Measurements from ENCODE around the gene GSDME. TPM values are rescaled to one million over a fixed set of nuclear protein-coding genes. Genes with fewer than 3 reads are reported as not detected.

The GSDME gene
- total and polyA plus RNA-seq, 12 donors = 2.6 to 70.6 (median 6.3) TPM

DNA sequence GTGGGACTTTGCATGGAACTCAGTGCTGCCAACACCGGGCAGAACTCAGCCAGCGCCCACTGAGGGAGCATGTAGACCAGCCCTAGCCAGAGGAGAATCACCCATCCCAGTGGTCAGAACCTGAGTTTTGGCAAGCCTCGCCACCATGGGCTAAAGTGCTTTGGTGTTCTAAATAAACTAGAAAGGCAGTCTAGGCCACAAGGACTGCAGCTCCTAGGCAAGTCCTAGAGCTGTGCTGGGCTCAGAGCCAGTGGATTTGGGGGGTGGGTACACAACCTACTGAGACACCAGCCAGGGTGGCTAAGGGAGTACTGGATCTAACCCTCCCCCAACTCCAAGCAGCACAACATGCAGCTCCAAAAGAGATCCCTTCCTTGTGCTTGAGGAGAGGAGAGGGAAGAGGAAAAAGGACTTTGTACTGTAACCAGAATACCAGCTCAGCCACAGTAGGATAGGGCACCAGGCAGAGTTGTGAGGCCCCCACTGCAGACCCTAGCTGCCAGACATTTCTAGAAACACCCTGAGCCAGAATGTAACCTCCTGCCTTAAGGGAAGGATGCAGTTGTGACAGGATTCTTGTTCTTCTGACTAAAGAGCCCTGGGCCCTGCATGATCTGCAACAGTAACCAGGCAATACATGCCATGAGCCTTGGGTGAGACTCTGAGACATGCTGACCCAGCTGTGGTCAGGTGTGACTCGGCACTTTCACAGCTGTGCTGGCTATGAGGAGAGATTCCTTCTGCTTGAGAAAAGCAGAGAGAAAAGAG is 24.4 kb downstream of the GSDME start:
- no peak overlapping the region for H3K27ac ChIP-seq

DNA sequence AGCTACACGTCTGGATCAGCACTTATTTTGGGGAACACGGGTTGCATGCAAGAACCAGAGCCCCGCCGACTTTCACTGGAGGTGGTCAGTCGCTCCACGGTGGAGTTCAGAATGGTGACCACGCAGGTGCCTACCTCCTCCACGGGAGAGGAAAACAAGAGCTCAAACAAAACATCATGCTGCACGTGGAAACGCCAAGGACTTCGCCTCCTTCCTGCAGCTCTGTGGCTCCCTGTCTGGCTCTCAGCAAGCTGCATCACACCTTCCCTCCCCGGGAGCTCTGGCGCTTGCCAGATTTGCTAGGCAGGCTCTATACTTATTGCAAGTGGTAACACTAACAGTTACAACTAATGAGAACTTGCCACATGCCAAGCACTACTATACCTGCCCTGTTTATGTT is 26.0 kb downstream of the GSDME start:
- no peaks in the 10 kb centered on the region for H3K4me1 ChIP-seq (replicated peaks in 1 of 2)
- no peaks in the 10 kb centered on the region for H3K9me3 ChIP-seq (replicated peaks in 1 of 3)
- intact Hi-C loops (cut with DNase I) = no loop called here
- TF ChIP-seq, protein P1, sequence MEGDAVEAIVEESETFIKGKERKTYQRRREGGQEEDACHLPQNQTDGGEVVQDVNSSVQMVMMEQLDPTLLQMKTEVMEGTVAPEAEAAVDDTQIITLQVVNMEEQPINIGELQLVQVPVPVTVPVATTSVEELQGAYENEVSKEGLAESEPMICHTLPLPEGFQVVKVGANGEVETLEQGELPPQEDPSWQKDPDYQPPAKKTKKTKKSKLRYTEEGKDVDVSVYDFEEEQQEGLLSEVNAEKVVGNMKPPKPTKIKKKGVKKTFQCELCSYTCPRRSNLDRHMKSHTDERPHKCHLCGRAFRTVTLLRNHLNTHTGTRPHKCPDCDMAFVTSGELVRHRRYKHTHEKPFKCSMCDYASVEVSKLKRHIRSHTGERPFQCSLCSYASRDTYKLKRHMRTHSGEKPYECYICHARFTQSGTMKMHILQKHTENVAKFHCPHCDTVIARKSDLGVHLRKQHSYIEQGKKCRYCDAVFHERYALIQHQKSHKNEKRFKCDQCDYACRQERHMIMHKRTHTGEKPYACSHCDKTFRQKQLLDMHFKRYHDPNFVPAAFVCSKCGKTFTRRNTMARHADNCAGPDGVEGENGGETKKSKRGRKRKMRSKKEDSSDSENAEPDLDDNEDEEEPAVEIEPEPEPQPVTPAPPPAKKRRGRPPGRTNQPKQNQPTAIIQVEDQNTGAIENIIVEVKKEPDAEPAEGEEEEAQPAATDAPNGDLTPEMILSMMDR (IDR thresholded peaks at IDR 0.05) = no peak
- TF ChIP-seq POLR2A (IDR thresholded peaks at IDR 0.05) = no peak
- H3K4me3 ChIP-seq = no peak overlapping the region
- no peaks in the 10 kb centered on the region for H3K27me3 ChIP-seq
- no peak for DNase-seq
- 81 to 94% (median 91%) methylated on average over 12 to 13 of the region's 13 CpGs for WGBS, 4 donors
- no peaks in the 10 kb centered on the region for H3K36me3 ChIP-seq (replicated peaks in 1 of 2)
- H3K27ac ChIP-seq = no peak overlapping the region

More for the DNA sequence above, 24.4 kb downstream of the GSDME start:
- 88 to 100% (median 92%) methylated on average over 1 to 4 of the region's 4 CpGs for WGBS, 4 donors
- Histone ChIP-seq H3K27me3 (no peaks in the 10 kb centered on the region), H3K4me3 (no peak overlapping the region), H3K4me1 (replicated peaks in 1 of 2) (no peaks in the 10 kb centered on the region), H3K36me3 (replicated peaks in 1 of 2) (no peaks in the 10 kb centered on the region), H3K9me3 (replicated peaks in 1 of 3) (no peaks in the 10 kb centered on the region)
- DNase-seq = peak in 1 of 7 donors; percentile 8
- intact Hi-C loops (cut with DNase I) = no loop called here
- TF ChIP-seq POLR2A (IDR thresholded peaks at IDR 0.05) = no peak
- TF ChIP-seq, protein P1 (IDR thresholded peaks at IDR 0.05) = no peak

DNA sequence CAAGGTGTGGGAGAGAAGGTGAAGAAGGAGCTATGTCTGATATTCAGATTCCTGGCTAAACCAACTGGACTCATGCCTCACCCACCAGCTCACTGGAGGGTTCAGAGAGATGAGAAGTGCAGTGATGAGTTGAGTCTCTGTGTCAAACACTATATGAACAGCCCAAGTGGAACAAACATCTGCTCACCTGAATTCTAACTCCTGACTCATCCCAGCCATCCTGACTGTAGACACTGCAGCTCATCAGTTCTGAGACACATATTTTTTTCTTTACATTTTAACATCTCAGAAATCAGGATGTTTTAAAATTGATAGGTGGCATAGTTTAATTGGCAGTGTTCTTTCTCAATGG is 27.3 kb downstream of the GSDME start:
- no peaks in the 10 kb centered on the region for H3K36me3 ChIP-seq (replicated peaks in 1 of 2)
- H3K27ac ChIP-seq = no peak overlapping the region
- no peaks in the 10 kb centered on the region for H3K4me1 ChIP-seq (replicated peaks in 1 of 2)
- no peak overlapping the region for H3K4me3 ChIP-seq
- H3K9me3 ChIP-seq (replicated peaks in 1 of 3) = no peaks in the 10 kb centered on the region
- H3K27me3 ChIP-seq = no peaks in the 10 kb centered on the region
- intact Hi-C loops (cut with DNase I) = no loop called here
- DNase-seq = no peak
- TF ChIP-seq, protein P1 (IDR thresholded peaks at IDR 0.05) = no peak
- no peak for TF ChIP-seq POLR2A (IDR thresholded peaks at IDR 0.05)

DNA sequence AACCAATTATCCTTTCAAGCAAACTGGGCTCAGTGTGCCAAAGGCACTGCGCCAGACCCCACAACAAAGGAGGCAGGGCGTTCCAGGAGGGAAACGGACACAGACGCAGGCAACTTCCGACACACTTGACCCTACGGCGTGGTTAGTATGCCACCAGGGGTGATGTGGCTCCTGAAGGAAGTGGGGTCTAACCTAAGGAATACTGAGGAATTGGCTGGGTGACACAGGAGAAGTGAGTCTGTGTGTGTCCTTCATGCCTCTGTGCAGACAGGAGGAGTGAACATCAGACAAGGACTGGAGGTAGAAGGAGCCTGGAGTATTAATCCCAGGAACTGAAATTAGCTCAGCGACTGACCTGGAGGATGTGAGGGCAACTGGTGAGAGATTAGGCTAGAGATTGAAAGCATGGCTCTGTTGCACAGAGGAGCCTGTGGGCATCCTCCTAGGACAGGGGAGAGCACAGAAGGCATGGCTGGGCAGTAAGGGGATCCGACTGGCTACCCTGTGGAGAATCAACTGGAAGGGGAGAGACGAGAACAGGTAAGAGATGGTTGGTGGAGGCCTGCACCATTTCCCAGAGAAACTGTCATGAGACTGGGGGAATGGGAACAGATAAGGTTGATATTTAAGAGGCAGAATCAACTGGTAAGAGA is 27.8 kb downstream of the GSDME start:
- intact Hi-C loops (cut with DNase I) = no loop called here
- Histone ChIP-seq H3K27ac (peak overlapping the region in 1 of 5 donors; percentile 6), H3K4me1 (replicated peaks in 1 of 2) (no peaks in the 10 kb centered on the region), H3K9me3 (replicated peaks in 1 of 3) (no peaks in the 10 kb centered on the region), H3K4me3 (no peak overlapping the region), H3K36me3 (replicated peaks in 1 of 2) (no peaks in the 10 kb centered on the region), H3K27me3 (no peaks in the 10 kb centered on the region)
- 75 to 89% (median 84%) methylated on average over 10 of the region's 10 CpGs for WGBS, 4 donors
- TF ChIP-seq, protein P1 (IDR thresholded peaks at IDR 0.05) = no peak
- DNase-seq = peak in 5 of 7 donors; percentile 12 to 56 (median 25)
